ENCODE data around the gene CACNA2D3.

Gene CACNA2D3

GRCh38 chr3:54530091-54530490 is 407.7 kb downstream of the CACNA2D3 start:
- no peak for DNase-seq (ENCODE audit: low read depth, low spot score)

DNA sequence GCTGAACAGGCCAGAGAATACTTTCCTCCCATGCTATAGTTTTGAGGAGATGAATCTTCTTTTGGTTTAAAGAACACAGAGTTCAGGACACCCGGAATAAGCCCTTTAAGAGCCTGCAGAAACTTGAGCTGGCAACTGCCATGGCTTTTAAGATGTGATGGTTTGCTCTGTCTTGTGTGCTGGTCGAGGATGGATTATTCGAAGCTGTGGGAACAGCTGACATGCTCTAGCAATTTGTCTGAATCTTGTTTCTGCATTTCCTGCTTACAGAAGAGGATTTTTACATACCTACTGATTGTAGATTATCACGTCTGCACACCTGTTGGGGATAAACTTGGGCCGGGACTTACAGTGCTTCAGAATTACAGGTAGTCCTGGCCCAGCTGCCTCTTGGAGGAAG is 408.6 kb downstream of the CACNA2D3 start:
- no peak for DNase-seq (ENCODE audit: low read depth, low spot score)

DNA sequence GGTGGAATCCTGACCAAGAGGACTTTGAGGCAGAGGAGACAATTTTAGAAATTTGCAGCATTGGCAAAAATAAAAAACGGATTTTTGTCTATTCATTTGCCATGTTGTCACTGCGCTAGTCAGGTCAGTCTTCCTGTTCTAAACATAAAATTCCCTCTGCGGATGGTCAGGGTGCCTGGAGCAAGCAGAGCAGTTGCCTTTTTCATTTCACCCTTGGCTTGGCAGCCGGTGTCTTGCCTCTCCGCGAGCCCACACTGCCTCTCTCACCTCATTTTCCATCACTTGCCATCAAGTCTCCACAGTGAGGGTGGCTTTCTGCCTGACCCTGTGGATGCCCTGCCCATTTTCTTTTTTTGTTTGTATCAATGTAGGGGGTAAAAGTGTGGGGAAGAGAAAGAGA is 409.4 kb downstream of the CACNA2D3 start:
- no peak for DNase-seq (ENCODE audit: low read depth, low spot score)

DNA sequence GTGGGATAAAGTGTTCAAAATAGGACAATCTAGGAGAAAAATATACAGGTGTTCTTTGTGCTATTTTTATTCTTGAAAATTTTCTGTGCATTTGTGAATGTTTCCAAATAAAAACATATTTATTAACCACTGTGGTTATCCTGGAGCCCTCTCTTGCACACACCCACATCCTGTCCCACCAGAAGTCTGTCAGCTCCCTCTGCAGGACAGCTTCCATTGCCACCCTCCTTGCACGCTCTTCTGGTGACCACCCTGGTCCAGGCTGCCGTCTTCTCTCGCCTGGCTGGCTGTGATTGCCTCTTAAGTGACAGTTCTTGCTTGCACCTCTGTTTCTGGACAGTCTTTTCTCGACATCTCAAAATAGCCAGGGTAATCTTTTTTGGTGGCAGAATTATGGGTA is 411.5 kb downstream of the CACNA2D3 start:
- peak; percentile 34 for DNase-seq (ENCODE audit: low read depth, low spot score)

GRCh38 chr3:54535619-54536018 is 413.3 kb downstream of the CACNA2D3 start:
- DNase-seq (ENCODE audit: low read depth, low spot score), result no peak

- DNase-seq (ENCODE audit: low read depth, low spot score), result no peak
Measured at GRCh38 chr3:54536450-54536849, 414.1 kb downstream of the CACNA2D3 start.

DNA sequence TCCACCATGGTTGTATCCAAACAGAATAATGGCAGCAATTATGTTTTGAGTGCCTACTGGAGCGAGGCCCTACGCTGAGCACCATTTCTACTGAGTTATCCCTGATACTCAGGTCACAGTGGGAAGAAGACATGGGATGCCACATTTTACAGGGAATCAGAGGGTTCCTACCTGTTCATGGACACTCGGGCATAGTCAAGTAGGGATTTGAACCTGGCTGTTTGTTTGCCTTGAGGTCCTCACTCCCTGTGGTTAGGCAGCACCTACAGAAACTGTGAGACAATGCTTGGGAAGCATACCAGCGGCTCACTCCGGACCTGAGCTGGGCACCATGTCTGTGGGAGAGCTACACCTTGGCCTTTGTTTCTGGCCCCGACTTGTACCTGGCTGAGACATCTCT is 415.2 kb downstream of the CACNA2D3 start:
- no peak for DNase-seq (ENCODE audit: low read depth, low spot score)

- DNase-seq (ENCODE audit: low read depth, low spot score), result peak; percentile 50
Measured at GRCh38 chr3:54538346-54538745, 416.0 kb downstream of the CACNA2D3 start.

GRCh38 chr3:54541369-54541768 is 419.0 kb downstream of the CACNA2D3 start:
- no peak for DNase-seq (ENCODE audit: low read depth, low spot score)

DNA sequence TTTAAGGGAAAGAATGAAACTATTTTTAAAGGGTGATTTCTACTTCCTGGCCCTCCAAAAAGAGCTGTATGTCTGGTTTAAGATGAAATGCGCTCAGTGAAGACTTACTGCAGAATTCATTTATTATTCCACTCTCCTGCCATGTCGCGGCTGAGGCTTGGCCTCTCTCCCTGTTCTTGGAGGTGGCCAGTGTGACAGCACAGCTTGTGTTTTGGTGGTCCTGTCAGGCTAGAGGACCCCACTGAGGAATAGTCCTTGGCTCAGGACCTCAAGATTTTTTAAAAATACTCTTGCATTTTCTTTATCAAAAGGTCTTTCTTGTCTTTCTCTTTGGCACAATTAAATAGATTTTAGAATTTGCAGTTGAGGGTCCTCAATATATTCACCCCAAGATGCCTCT is 421.1 kb downstream of the CACNA2D3 start:
- DNase-seq (ENCODE audit: low read depth, low spot score), result no peak

DNA sequence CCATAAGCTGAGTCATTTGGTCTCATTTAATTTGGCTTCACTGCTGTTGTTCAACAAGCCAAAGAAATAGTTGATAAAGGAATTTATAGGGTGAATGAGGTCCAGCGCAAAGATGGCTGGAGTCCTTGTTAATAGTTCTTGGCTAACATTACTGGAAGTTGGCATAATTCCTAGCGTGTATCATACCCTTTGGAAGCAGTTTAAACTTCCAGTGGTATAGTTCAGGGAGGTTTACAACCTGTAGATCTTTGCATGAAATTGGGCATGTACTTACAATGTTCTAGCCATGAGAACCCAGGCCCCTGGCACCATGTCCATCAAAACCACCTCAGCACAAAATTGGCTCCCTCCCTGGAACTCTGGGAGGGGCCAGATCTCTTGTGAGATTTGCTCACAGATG is 424.7 kb downstream of the CACNA2D3 start:
- DNase-seq (ENCODE audit: low read depth, low spot score), result no peak

GRCh38 chr3:54547846-54548245 is 425.5 kb downstream of the CACNA2D3 start:
- no peak for DNase-seq (ENCODE audit: low read depth, low spot score)

DNA sequence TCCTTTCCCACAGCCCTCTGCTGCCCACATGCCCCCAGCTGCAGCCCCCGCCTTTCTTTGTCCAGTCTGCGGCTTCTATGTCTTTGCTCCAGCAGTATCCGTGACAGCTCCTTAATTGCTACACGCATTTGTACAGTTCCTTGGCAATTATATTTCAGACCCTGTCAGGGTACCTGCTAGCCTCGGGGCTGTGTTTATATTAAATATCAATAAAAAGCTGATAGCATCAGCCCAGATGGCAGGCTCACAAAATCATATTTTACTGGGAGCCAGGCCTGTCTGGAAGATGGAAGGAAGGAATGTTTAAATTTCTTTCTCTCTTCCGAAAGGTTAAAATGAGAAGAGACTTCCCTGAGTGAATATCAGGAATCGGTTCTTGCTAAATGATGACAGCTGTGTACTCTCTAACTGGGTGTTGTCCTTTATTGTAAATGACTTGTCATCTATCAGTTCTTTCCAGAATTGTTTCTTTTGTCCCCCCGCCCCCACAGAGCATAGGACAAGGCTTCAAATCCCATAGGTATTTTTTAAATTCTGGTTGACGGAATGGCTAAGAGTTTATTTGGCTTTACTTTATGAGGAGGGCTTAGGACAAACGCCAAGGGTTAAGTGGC is 427.4 kb downstream of the CACNA2D3 start:
- no peak for DNase-seq (ENCODE audit: low read depth, low spot score)

DNA sequence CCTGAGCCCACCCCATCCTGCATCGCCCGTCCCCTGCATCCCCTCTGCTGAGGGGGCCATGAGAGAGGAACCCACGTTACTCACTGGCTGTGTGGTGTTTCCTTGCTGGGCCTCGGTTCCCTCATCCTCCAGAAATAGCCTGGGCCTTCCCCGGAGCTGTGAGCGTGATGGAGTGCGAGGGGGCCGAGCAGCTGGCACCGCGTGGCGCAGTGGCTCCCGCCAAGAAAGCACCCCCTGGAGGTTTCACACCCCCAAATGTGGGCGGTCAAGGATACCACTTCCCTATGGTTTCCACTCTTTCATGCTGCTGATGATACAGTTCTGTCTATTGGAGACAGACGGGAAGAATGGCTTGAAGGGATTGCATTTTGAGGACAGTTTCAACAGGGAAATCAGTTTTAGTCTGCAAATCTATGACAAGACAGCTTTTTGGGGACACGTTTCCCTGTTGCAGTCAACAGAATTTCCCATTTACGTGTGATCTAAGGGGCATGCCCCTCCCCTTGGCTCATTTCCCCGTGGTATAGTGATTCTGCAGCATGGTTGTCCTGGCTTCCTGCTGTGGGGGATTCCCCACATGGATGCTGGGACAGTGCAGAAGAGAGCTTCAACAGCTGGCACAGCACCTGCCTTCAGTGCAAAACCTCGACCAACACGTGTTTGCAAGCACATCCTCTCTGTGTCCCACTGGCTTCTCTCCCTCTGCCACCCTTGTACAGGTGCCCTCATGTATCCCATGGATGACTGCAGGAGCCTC is 428.0 kb downstream of the CACNA2D3 start:
- no peak for DNase-seq (ENCODE audit: low read depth, low spot score)

DNA sequence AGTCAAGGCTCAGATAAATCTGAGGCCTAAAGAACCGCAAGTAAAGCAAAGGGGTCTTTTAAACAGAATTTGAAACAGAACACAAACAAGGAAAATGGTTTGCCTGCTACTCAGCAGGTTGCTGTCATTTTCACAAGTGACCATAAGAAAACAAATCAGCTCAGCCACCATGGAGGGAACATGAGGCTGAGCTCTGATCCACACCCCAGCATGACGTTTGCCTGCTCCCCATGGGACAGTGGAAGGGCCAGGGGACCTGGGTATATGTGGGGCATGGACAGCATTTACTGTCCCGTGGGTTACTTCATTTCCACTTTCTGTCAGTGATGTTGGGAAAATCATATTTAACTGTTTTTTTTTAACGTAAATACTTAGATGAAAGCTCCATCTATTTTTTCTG is 434.3 kb downstream of the CACNA2D3 start:
- DNase-seq (ENCODE audit: low read depth, low spot score), result no peak

GRCh38 chr3:54557538-54558428 is 435.4 kb downstream of the CACNA2D3 start:
- no peak for DNase-seq (ENCODE audit: low read depth, low spot score)

DNA sequence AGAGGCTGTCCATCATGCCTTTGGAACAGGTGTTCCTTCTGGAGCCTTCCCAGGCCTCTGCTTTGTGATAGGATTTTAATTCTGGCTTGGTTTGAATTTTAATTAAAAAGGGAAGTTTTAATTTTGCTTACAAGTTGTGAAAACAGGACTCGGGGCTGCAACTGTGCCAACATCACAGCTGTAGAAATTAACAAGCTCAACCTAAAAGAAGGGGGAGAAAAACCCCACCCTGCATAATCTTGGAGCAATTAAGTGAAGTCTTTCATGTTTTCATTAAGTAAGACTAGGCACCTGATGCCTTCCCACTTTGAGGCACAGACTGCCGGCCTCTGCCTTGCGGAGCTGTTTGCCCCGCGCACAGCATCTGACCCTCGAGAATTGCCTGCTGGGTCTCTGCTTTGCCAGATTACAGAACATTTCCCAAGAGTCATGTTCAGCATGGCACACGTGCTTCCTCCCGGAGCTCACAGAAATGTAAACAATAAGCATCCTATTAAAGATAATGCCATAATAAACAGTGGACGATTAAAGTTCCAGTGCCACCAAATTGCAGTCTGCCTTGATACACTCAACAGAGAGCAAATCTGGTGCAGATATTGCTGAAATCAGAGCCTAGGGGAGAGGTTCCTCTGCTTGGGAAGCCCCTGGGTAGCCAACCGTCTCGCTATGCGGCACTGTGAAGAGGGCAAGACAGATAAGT is 441.3 kb downstream of the CACNA2D3 start:
- DNase-seq (ENCODE audit: low read depth, low spot score), result no peak

GRCh38 chr3:54564374-54564925 is 442.1 kb downstream of the CACNA2D3 start:
- no peak for DNase-seq (ENCODE audit: low read depth, low spot score)

- no peak for DNase-seq (ENCODE audit: low read depth, low spot score)
Measured at GRCh38 chr3:54565956-54566355, 443.6 kb downstream of the CACNA2D3 start.

DNA sequence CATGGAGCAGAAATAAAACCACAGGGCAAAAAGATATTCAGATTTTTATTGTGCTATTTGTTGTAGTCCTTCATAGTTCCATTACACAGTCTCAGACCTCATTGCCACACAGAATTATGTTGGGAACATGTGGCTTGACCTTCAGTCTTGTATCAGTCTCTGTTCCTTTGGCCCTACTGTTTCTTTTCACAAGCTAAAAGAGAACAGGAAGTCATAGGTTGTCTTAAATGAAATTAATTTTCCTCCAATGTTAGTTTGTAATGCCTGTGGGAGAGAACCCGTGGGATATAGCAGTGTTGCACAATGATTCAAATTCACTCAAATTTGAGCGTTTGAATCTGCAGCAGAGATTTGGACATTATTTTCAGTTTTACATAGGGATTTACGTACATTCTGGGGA is 445.6 kb downstream of the CACNA2D3 start:
- no peak for DNase-seq (ENCODE audit: low read depth, low spot score)

GRCh38 chr3:54570008-54570407 is 447.7 kb downstream of the CACNA2D3 start:
- no peak for DNase-seq (ENCODE audit: low read depth, low spot score)
